GM12892 (cell line): ENCODE measurements around the gene GRB2.

Experiments
- POLR2A ChIP-seq: IDR thresholded peaks from 2 replicates; pipeline ENCODE4 v1.6.1; 2011; ENCODE audit warnings: low read depth, low read length, control low read depth
- TAF1 ChIP-seq: IDR thresholded peaks from 2 replicates; pipeline ENCODE4 v1.6.1; 2011; ENCODE audit warnings: low read depth, mild to moderate bottlenecking, control low read depth, low read length, borderline replicate concordance

- TF ChIP-seq POLR2A (no peak), TAF1 (no peak)
These were observed 57.0 kb downstream of the GRB2 start for GRCh38 chr17:75348386-75349012.
